GM23338 (cell line): ENCODE data around the gene IL19. TPM values are rescaled to one million over a fixed set of nuclear protein-coding genes. Genes with fewer than 3 reads are reported as not detected.
A peak's percentile ranks its signal among the peaks of the same experiment; 100 is the strongest.

Experiments
- ATAC-seq: fragments of 200-7000 bp; cut with Tn5 transposase; 3 replicates; pipeline ENCODE4 v1.9.1; 2020
- DNase-seq: peaks from one replicate; pipeline ENCODE4 v3.0.0-alpha.2; 2015; ENCODE audit warnings: low spot score
- H2AFZ ChIP-seq: fragments of 200-600 bp; sonication (generic); 2 replicates; pipeline ENCODE4 v1.8.0; 2016; ENCODE audit warnings: antibody characterized with exemption, mild to moderate bottlenecking, moderate library complexity
- H3F3A ChIP-seq: fragments of 200-600 bp; sonication (generic); replicated peaks from 2 replicates; pipeline ENCODE4 v1.8.0; 2017; ENCODE audit warnings: antibody characterized with exemption, mixed run types, low read depth
- H3K27ac ChIP-seq: fragments of 200-600 bp; sonication (generic); 2 replicates; pipeline ENCODE4 v1.6.1; 2016; ENCODE audit warnings: low read depth
- H3K27me3 ChIP-seq: fragments of 200-600 bp; sonication (generic); 2 replicates; pipeline ENCODE4 v1.8.0; 2016; ENCODE audit warnings: mild to moderate bottlenecking, mixed run types, moderate library complexity; ENCODE audit not compliant: insufficient read depth
- H3K36me3 ChIP-seq: fragments of 200-600 bp; sonication (generic); 2 replicates; pipeline ENCODE4 v1.8.0; 2016; ENCODE audit warnings: mild to moderate bottlenecking; ENCODE audit not compliant: insufficient read depth
- H3K4me1 ChIP-seq: fragments of 200-600 bp; sonication (generic); 2 replicates; pipeline ENCODE4 v1.8.0; 2016; ENCODE audit warnings: mild to moderate bottlenecking, moderate library complexity; ENCODE audit not compliant: insufficient read depth
- H3K4me2 ChIP-seq: fragments of 200-600 bp; sonication (generic); 2 replicates; pipeline ENCODE4 v1.7.1; 2017; ENCODE audit warnings: mixed run types
- H3K4me3 ChIP-seq: fragments of 200-600 bp; sonication (generic); 2 replicates; pipeline ENCODE4 v1.6.1; 2016; ENCODE audit warnings: mixed run types
- H3K79me2 ChIP-seq: fragments of 200-600 bp; sonication (generic); replicated peaks from 2 replicates; pipeline ENCODE4 v1.8.0; 2017; ENCODE audit warnings: mild to moderate bottlenecking; ENCODE audit not compliant: insufficient read depth
- H3K9me2 ChIP-seq: fragments of 200-600 bp; sonication (generic); 2 replicates; pipeline ENCODE4 v1.8.0; 2017; ENCODE audit not compliant: insufficient read depth
- H4K20me1 ChIP-seq: fragments of 200-600 bp; sonication (generic); replicated peaks from 2 replicates; pipeline ENCODE4 v1.8.0; 2017; ENCODE audit warnings: mild to moderate bottlenecking; ENCODE audit not compliant: insufficient read depth
- H3K27ac Mint-ChIP-seq: 2 replicates; pipeline ENCODE4 v1.8.0; 2020; ENCODE audit warnings: inconsistent platforms, mild to moderate bottlenecking, moderate library complexity, mixed read lengths
- H3K27me3 Mint-ChIP-seq: 3 replicates; pipeline ENCODE4 v1.8.0; 2022; ENCODE audit warnings: low read depth, mild to moderate bottlenecking, moderate library complexity, mixed read lengths, inconsistent platforms; ENCODE audit not compliant: insufficient read depth, poor library complexity
- H3K36me3 Mint-ChIP-seq: 3 replicates; pipeline ENCODE4 v1.8.0; 2021; ENCODE audit warnings: low read depth, mild to moderate bottlenecking, inconsistent platforms, moderate library complexity, mixed read lengths
- H3K4me1 Mint-ChIP-seq: 3 replicates; pipeline ENCODE4 v1.8.0; 2020; ENCODE audit warnings: mild to moderate bottlenecking, inconsistent platforms, mixed read lengths
- H3K4me3 Mint-ChIP-seq: 3 replicates; pipeline ENCODE4 v1.8.0; 2021; ENCODE audit warnings: moderate library complexity, mild to moderate bottlenecking, inconsistent platforms, mixed read lengths
- H3K9me3 Mint-ChIP-seq: 3 replicates; pipeline ENCODE4 v1.8.0; 2020; ENCODE audit warnings: moderate library complexity, mild to moderate bottlenecking, inconsistent platforms, mixed read lengths
- CREB1 ChIP-seq: fragments of 250-450 bp; sonication (Bioruptor Pico); IDR thresholded peaks from 2 replicates; pipeline ENCODE4 v1.5.0; 2020; ENCODE audit warnings: low read depth, mild to moderate bottlenecking, moderate library complexity
- ETS1 ChIP-seq: IDR thresholded peaks from 2 replicates; pipeline ENCODE4 v1.6.1; 2016; ENCODE audit warnings: antibody characterized with exemption
- EZH2 ChIP-seq: fragments of 200-600 bp; sonication (generic); IDR thresholded peaks from one replicate; pipeline ENCODE4 v1.8.0; 2017; ENCODE audit warnings: antibody characterized with exemption, mild to moderate bottlenecking, low read depth; ENCODE audit not compliant: unreplicated experiment
- EZH2phosphoT487 ChIP-seq: fragments of 200-600 bp; sonication (generic); IDR thresholded peaks from one replicate; pipeline ENCODE4 v1.8.1; 2018; ENCODE audit warnings: antibody characterized with exemption; ENCODE audit not compliant: unreplicated experiment
- JUNB ChIP-seq: IDR thresholded peaks from one replicate; pipeline ENCODE4 v1.6.1; 2016; ENCODE audit warnings: antibody characterized with exemption; ENCODE audit not compliant: unreplicated experiment
- NANOG ChIP-seq: IDR thresholded peaks from 2 replicates; pipeline ENCODE4 v1.6.1; 2016; ENCODE audit warnings: antibody characterized with exemption, borderline replicate concordance
- POLR2AphosphoS5 ChIP-seq: IDR thresholded peaks from 2 replicates; pipeline ENCODE4 v1.6.1; 2016; ENCODE audit warnings: antibody characterized with exemption, low read depth
- REST ChIP-seq: IDR thresholded peaks from one replicate; pipeline ENCODE4 v1.6.1; 2018; ENCODE audit warnings: antibody characterized with exemption; ENCODE audit not compliant: unreplicated experiment
- STAT1 ChIP-seq: IDR thresholded peaks from one replicate; pipeline ENCODE4 v1.6.1; 2016; ENCODE audit warnings: antibody characterized with exemption; ENCODE audit not compliant: unreplicated experiment
- ZNF114 ChIP-seq: fragments of 250-450 bp; sonication (Bioruptor Pico); IDR thresholded peaks from 2 replicates; pipeline ENCODE4 v1.5.0; 2020; ENCODE audit warnings: mild to moderate bottlenecking, moderate library complexity
- ZNF331 ChIP-seq: fragments of 250-450 bp; sonication (Bioruptor Pico); IDR thresholded peaks from 2 replicates; pipeline ENCODE4 v1.5.0; 2020; ENCODE audit warnings: low read depth, mild to moderate bottlenecking, moderate library complexity
- polyA plus RNA-seq: library from polyadenylated mRNA; unstranded; fragments of >200 nt; fragmentation: Nextera tagmentation; extraction: Ambion mirVana; gene quantifications from 2 replicates; pipeline ENCODE4 v1.2.1, GENCODE V29; 2016
- total RNA-seq: library from RNA; depleted of rRNA; stranded (reverse); fragments of >200 nt; shearing (Covaris generic); gene quantifications from 2 replicates; pipeline ENCODE4 v1.2.3, GENCODE V29; 2014

IL19 gene
- total and polyA plus RNA-seq, 2 experiments from 2014 or later: not detected

DNA sequence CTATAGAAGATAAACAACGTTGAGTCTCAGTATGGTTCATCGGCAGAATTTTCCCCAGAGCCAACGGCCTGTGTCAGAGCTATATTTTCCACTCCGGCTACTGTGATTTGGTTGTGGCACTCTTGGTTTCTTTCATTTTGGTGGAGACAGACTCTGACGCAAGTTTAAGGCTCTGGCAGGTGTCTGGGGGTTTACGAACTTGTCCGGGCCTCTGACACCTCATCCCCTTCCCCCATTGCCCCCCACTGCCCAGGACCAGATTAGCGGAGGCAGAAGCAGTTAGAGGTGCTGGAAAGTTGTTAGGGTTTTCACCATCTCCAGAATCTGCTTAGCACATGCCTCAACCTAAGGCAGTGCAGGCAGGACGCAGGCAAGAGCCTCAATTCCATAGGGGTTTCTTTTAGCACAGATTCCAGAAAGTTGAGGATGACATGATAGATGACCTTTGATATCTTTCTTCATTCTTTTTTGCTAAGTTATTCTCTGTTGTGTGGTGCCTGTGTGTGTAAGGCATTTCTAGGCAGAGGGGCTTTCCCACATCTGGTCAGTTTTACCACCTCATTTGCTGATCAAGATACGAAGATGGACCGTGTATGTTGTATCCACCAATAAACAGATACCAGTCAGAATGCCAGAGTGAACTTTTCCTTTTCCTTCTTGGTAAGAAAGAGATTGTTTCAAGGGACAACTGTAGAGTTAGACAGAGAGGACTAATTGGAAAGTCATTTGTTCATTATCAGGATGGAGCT, 20.1 kb downstream of the IL19 start (continued):
- TF ChIP-seq EZH2 (no peak), EZH2phosphoT487 (no peak), CREB1 (CRISPR knock-in tag) (no peak), NANOG (no peak), ZNF331 (CRISPR knock-in tag) (no peak), JUNB (no peak), POLR2AphosphoS5 (no peak), STAT1 (no peak), REST (no peak)

DNA sequence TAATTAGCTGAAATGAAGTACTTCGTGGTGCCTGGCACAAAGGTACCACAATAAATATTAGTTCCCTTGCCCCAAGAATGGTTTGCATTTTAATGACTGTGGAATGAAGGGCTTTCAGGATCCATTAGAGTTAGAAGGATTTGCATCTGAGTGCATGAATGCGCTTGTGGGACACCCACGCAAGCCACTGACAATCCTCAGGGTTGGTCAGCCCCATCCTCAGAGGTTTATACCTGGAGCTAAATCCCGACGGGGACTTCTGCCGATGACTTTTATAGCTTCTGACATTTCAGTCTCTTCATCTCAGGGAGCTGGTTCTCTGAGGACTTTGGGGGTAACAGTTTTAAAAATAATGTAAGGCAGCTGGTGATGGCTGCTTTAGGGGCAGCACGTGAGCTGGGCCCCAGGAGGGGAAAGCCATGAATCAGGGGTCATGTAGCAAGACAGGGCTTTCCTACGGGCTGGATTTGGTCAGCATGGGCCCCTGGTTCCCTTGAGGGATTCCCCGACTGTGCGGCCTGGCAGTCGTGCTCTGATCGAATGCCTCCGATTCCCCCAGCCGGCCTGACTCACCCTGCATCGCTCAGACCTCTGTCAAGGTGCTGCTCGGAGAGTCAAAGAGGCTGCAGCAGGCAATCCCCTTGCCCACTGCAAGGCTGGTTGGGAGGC, 22.5 kb downstream of the IL19 start:
- H3K4me1 Mint-ChIP-seq: no peaks in the 10 kb centered on the region; the same call in 2 of the 3 replicates
- no peaks in the 10 kb centered on the region for H3K36me3 Mint-ChIP-seq
- Histone ChIP-seq H3K27ac (no peak overlapping the region), H3K4me3 (no peak overlapping the region), H3F3A (no peaks in the 10 kb centered on the region), H2AFZ (no peak overlapping the region; the same call in 1 of the 2 replicates), H3K4me2 (no peak overlapping the region), H4K20me1 (no peaks in the 10 kb centered on the region; the same call in 1 of the 2 replicates), H3K79me2 (no peaks in the 10 kb centered on the region), H3K9me2 (no peaks in the 10 kb centered on the region), H3K4me1 (no peaks in the 10 kb centered on the region), H3K27me3 (no peaks in the 10 kb centered on the region), H3K36me3 (no peaks in the 10 kb centered on the region)
- DNase-seq (no peak), ATAC-seq (peak; percentile 53)
- no peaks in the 10 kb centered on the region for H3K9me3 Mint-ChIP-seq
- no peak for TF ChIP-seq STAT1
- no peak for TF ChIP-seq EZH2
- TF ChIP-seq EZH2phosphoT487: no peak
- no peak for TF ChIP-seq ZNF114 (CRISPR knock-in tag)
- no peak for TF ChIP-seq NANOG
- no peak for TF ChIP-seq ETS1
- peaks cover 4% of the 10 kb centered on the region for H3K27me3 Mint-ChIP-seq
- no peak overlapping the region for H3K4me3 Mint-ChIP-seq
- no peak overlapping the region for H3K27ac Mint-ChIP-seq
